ENCODE measurements around the gene ACOX3.

ACOX3 gene

DNA sequence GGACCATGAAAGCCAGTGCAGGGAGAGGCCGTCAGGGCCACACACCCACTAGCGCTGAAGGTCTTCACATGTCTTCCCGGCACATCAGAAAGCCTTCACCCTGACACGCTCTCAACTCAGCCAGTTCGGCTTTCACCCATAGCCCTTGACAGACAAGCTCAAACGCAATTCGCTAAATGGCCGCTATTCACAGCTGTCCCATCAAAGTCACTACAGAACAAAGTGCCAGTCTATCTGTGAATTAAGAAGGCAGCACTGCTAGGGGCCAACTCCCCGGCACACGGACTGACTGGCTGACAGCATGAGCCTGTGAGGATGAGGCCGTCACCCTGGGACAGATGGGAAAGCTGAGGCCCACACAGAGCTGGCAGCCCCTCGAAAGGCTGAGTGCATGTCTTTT lies 45.7 kb downstream of the ACOX3 start:
- H3K9me3 ChIP-seq (ENCODE audit: control insufficient read depth in 2 of 2, low read length in 2 of 2), result no peaks in the 10 kb centered on the region
- peak overlapping the region in 1 of 2 donors; percentile 1 for H3K9ac ChIP-seq (ENCODE audit: low read length in 2 of 2)
- no peaks in the 10 kb centered on the region for H3K27me3 ChIP-seq (ENCODE audit: control insufficient read depth in 1 of 2, insufficient read depth in 2 of 2, low read length in 2 of 2)
- H3K36me3 ChIP-seq (ENCODE audit: control insufficient read depth in 2 of 2, insufficient read depth in 2 of 2, low read length in 2 of 2), result peaks cover 21 to 40% of the 10 kb centered on the region in 2 donors
- H3K4me1 ChIP-seq (ENCODE audit: control insufficient read depth, insufficient read depth, low read length), result peaks cover 43% of the 10 kb centered on the region
- no peak overlapping the region for H3K4me3 ChIP-seq (ENCODE audit: low read length in 2 of 2)
- peak overlapping the region; percentile 80 for H3K27ac ChIP-seq (ENCODE audit: low read length)

DNA sequence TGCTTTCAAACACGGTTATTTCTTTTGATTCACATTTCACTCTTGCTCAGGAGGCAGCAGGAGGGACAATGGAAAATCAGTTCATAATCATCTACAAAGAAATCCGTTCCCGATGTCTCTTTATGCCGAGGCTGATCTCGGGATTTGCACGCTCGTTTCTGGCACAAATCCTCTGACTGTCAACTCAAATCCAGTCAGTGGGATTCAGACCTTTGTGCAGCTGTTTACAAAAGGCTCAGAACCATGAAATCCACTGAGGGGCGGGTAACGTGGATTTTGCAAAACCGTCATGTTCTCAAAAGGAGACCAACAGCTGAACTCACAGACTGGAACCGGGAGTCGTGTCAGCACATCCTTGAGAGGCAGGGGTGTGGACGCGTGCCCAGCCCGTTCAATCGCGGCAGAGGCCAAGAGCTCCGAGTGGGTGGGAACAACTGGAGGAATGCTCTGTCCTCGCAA lies 46.4 kb downstream of the ACOX3 start:
- Histone ChIP-seq H3K27ac (ENCODE audit: low read length) (peak overlapping the region; percentile 80), H3K9me3 (ENCODE audit: control insufficient read depth in 2 of 2, low read length in 2 of 2) (no peaks in the 10 kb centered on the region), H3K27me3 (ENCODE audit: control insufficient read depth in 1 of 2, insufficient read depth in 2 of 2, low read length in 2 of 2) (no peaks in the 10 kb centered on the region), H3K4me1 (ENCODE audit: control insufficient read depth, insufficient read depth, low read length) (peaks cover 43% of the 10 kb centered on the region), H3K9ac (ENCODE audit: low read length in 2 of 2) (no peak overlapping the region), H3K36me3 (ENCODE audit: control insufficient read depth in 2 of 2, insufficient read depth in 2 of 2, low read length in 2 of 2) (peaks cover 22 to 42% of the 10 kb centered on the region in 2 donors), H3K4me3 (ENCODE audit: low read length in 2 of 2) (peak overlapping the region; percentile 26 to 49)

DNA sequence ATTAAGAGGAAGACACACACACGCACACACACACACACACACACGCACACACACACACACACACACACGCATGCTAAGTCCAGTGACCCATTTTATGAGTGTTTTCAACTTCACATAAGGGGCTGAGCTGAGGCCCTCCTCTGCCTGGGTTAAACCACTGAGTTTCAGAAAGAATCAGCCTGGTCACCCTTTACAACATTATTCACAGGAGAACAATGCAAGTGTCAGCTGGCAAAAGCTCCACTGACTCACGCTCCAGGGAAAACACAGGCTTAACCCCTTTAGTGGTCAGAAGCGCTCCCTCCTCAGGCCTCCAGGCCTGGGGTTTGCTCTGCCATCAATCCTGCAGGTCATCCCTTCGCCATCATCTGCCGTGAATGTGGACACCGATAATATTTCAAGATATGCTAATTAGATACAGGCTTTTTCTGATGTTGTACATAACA lies 46.9 kb downstream of the ACOX3 start:
- Histone ChIP-seq H3K4me3 (ENCODE audit: low read length in 2 of 2) (peak overlapping the region in 1 of 2 donors; percentile 49), H3K4me1 (ENCODE audit: control insufficient read depth, insufficient read depth, low read length) (peaks cover 43% of the 10 kb centered on the region), H3K27ac (ENCODE audit: low read length) (peak overlapping the region; percentile 80), H3K9me3 (ENCODE audit: control insufficient read depth in 2 of 2, low read length in 2 of 2) (no peaks in the 10 kb centered on the region), H3K36me3 (ENCODE audit: control insufficient read depth in 2 of 2, insufficient read depth in 2 of 2, low read length in 2 of 2) (peaks cover 22 to 42% of the 10 kb centered on the region in 2 donors), H3K9ac (ENCODE audit: low read length in 2 of 2) (no peak overlapping the region), H3K27me3 (ENCODE audit: control insufficient read depth in 1 of 2, insufficient read depth in 2 of 2, low read length in 2 of 2) (no peaks in the 10 kb centered on the region)

DNA sequence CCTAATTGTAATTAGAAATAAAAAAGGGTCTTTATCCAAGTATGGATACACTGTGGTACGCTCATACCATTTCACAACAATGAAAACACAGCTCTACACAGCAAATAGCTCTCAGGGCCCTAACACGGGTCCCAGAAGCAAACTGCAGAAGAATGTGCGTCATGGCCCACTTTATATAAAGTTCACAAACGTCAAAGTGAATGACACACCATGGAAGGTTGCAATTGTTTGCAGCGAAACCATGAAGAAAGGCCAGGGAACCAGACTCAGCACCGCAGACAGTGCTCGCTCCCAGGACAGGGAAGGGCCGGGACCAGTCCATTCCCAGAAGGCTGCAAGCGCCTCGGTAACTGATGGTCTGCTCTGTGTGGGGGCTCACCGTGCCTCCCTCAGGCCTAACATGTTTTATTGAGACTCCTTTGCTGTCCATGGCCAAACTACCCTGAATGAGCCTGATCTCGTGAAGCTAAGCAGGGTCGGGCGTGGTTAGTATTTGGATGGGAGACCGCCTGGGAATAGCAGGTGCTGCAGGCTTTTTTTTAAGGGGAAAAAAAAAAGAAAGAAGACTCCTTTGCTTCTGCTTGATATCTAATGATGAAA lies 47.8 kb downstream of the ACOX3 start:
- Histone ChIP-seq H3K9ac (ENCODE audit: low read length in 2 of 2) (peak overlapping the region in 1 of 2 donors; percentile 30), H3K9me3 (ENCODE audit: control insufficient read depth in 2 of 2, low read length in 2 of 2) (no peaks in the 10 kb centered on the region), H3K4me3 (ENCODE audit: low read length in 2 of 2) (peak overlapping the region in 1 of 2 donors; percentile 16), H3K4me1 (ENCODE audit: control insufficient read depth, insufficient read depth, low read length) (peaks cover 43% of the 10 kb centered on the region), H3K27ac (ENCODE audit: low read length) (peak overlapping the region; percentile 80), H3K36me3 (ENCODE audit: control insufficient read depth in 2 of 2, insufficient read depth in 2 of 2, low read length in 2 of 2) (peaks cover 25 to 46% of the 10 kb centered on the region in 2 donors), H3K27me3 (ENCODE audit: control insufficient read depth in 1 of 2, insufficient read depth in 2 of 2, low read length in 2 of 2) (no peaks in the 10 kb centered on the region)

GRCh38 chr4:8391972-8392371 lies 48.6 kb downstream of the ACOX3 start:
- H3K4me3 ChIP-seq (ENCODE audit: low read length in 2 of 2), result no peak overlapping the region
- H3K9ac ChIP-seq (ENCODE audit: low read length in 2 of 2), result no peak overlapping the region
- no peaks in the 10 kb centered on the region for H3K9me3 ChIP-seq (ENCODE audit: control insufficient read depth in 2 of 2, low read length in 2 of 2)
- H3K36me3 ChIP-seq (ENCODE audit: control insufficient read depth in 2 of 2, insufficient read depth in 2 of 2, low read length in 2 of 2), result peaks cover 30 to 49% of the 10 kb centered on the region in 2 donors
- H3K4me1 ChIP-seq (ENCODE audit: control insufficient read depth, insufficient read depth, low read length), result peaks cover 43% of the 10 kb centered on the region
- H3K27me3 ChIP-seq (ENCODE audit: control insufficient read depth in 1 of 2, insufficient read depth in 2 of 2, low read length in 2 of 2), result no peaks in the 10 kb centered on the region
- H3K27ac ChIP-seq (ENCODE audit: low read length), result peak overlapping the region; percentile 80

- Histone ChIP-seq H3K9ac (ENCODE audit: low read length in 2 of 2) (peak overlapping the region in 1 of 2 donors; percentile 10), H3K4me3 (ENCODE audit: low read length in 2 of 2) (no peak overlapping the region), H3K27ac (ENCODE audit: low read length) (peak overlapping the region; percentile 80), H3K9me3 (ENCODE audit: control insufficient read depth in 2 of 2, low read length in 2 of 2) (no peaks in the 10 kb centered on the region), H3K36me3 (ENCODE audit: control insufficient read depth in 2 of 2, insufficient read depth in 2 of 2, low read length in 2 of 2) (peaks cover 33 to 49% of the 10 kb centered on the region in 2 donors), H3K27me3 (ENCODE audit: control insufficient read depth in 1 of 2, insufficient read depth in 2 of 2, low read length in 2 of 2) (no peaks in the 10 kb centered on the region), H3K4me1 (ENCODE audit: control insufficient read depth, insufficient read depth, low read length) (peaks cover 43% of the 10 kb centered on the region)
Measured at GRCh38 chr4:8391071-8391470, 49.5 kb downstream of the ACOX3 start.

DNA sequence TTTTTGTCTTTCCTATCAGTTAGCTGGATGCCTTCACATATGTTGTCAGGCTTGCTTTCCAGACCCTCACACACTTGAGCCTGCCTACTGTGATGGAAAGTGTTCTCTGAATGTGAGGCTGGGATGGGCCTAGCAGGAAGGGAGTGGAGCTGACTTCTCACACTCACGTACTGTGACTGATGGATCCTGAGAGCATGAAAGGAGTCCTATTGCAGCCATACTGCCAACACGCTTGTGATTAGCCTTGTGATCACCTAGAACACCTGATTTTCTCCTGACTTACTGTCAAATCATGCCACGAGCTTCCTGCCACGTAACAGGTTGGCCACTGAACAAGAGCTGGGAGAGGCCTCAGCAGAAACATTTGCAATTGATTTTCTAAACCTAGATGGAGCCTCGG lies 49.9 kb downstream of the ACOX3 start:
- Histone ChIP-seq H3K27me3 (ENCODE audit: control insufficient read depth in 1 of 2, insufficient read depth in 2 of 2, low read length in 2 of 2) (no peaks in the 10 kb centered on the region), H3K4me1 (ENCODE audit: control insufficient read depth, insufficient read depth, low read length) (peaks cover 43% of the 10 kb centered on the region), H3K27ac (ENCODE audit: low read length) (no peak overlapping the region), H3K9ac (ENCODE audit: low read length in 2 of 2) (no peak overlapping the region), H3K4me3 (ENCODE audit: low read length in 2 of 2) (no peak overlapping the region), H3K36me3 (ENCODE audit: control insufficient read depth in 2 of 2, insufficient read depth in 2 of 2, low read length in 2 of 2) (peaks cover 30 to 48% of the 10 kb centered on the region in 2 donors), H3K9me3 (ENCODE audit: control insufficient read depth in 2 of 2, low read length in 2 of 2) (no peaks in the 10 kb centered on the region)

DNA sequence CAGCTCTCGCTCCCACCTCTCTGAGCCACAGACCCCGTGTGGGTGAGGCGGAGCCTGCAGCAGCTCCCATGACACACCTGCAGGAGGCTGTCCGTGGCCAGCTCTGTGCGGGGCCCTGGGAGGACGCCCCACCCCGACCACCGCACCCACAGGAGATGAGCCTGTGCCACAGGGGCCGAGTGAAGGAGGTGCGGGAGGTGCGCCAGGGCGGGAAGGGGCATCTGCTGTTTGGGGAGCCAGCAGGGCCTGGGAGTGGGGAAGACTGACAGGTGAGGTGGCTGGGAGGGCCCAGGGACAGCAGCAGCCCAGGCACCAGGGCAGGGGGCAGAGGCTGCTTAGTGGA lies 52.0 kb downstream of the ACOX3 start:
- peaks cover 36 to 51% of the 10 kb centered on the region in 2 donors for H3K36me3 ChIP-seq (ENCODE audit: control insufficient read depth in 2 of 2, insufficient read depth in 2 of 2, low read length in 2 of 2)
- H3K4me1 ChIP-seq (ENCODE audit: control insufficient read depth, insufficient read depth, low read length), result peaks cover 30% of the 10 kb centered on the region
- H3K27ac ChIP-seq (ENCODE audit: low read length), result no peak overlapping the region
- H3K4me3 ChIP-seq (ENCODE audit: low read length in 2 of 2), result no peak overlapping the region
- no peak overlapping the region for H3K9ac ChIP-seq (ENCODE audit: low read length in 2 of 2)
- H3K27me3 ChIP-seq (ENCODE audit: control insufficient read depth in 1 of 2, insufficient read depth in 2 of 2, low read length in 2 of 2), result no peaks in the 10 kb centered on the region
- H3K9me3 ChIP-seq (ENCODE audit: control insufficient read depth in 2 of 2, low read length in 2 of 2), result no peaks in the 10 kb centered on the region

- H3K9me3 ChIP-seq (ENCODE audit: control insufficient read depth in 2 of 2, low read length in 2 of 2), result no peaks in the 10 kb centered on the region
- H3K27ac ChIP-seq (ENCODE audit: low read length), result no peak overlapping the region
- peaks cover 36 to 53% of the 10 kb centered on the region in 2 donors for H3K36me3 ChIP-seq (ENCODE audit: control insufficient read depth in 2 of 2, insufficient read depth in 2 of 2, low read length in 2 of 2)
- H3K4me1 ChIP-seq (ENCODE audit: control insufficient read depth, insufficient read depth, low read length), result peaks cover 29% of the 10 kb centered on the region
- H3K27me3 ChIP-seq (ENCODE audit: control insufficient read depth in 1 of 2, insufficient read depth in 2 of 2, low read length in 2 of 2), result no peaks in the 10 kb centered on the region
- no peak overlapping the region for H3K9ac ChIP-seq (ENCODE audit: low read length in 2 of 2)
- H3K4me3 ChIP-seq (ENCODE audit: low read length in 2 of 2), result no peak overlapping the region
Measured at GRCh38 chr4:8387615-8388527, 52.7 kb downstream of the ACOX3 start.

DNA sequence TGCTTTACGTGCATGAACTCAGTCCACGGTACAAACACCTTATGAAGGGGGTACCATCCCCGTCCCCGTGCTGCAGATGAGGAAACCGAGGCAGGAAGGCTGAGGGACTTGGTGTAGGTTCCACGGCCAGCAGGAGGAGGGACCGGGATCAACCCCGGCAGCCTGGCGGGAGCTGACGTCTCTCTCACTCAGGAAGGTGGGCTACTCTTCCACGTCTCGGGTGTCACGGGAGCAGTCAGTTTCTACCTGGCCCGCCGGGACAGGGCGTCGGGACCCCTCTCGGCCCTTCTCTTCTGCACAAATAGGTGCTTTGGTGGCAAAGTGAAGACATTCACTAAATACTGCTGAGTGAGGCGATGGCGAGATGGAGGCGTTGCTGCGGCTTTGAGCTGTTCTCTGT lies 53.3 kb downstream of the ACOX3 start:
- Histone ChIP-seq H3K27ac (ENCODE audit: low read length) (no peak overlapping the region), H3K4me1 (ENCODE audit: control insufficient read depth, insufficient read depth, low read length) (peaks cover 23% of the 10 kb centered on the region), H3K36me3 (ENCODE audit: control insufficient read depth in 2 of 2, insufficient read depth in 2 of 2, low read length in 2 of 2) (peaks cover 36 to 50% of the 10 kb centered on the region in 2 donors)

More for the DNA sequence above, 53.3 kb downstream of the ACOX3 start:
- Histone ChIP-seq H3K4me3 (ENCODE audit: low read length in 2 of 2) (no peak overlapping the region), H3K9ac (ENCODE audit: low read length in 2 of 2) (no peak overlapping the region), H3K9me3 (ENCODE audit: control insufficient read depth in 2 of 2, low read length in 2 of 2) (no peaks in the 10 kb centered on the region), H3K27me3 (ENCODE audit: control insufficient read depth in 1 of 2, insufficient read depth in 2 of 2, low read length in 2 of 2) (no peaks in the 10 kb centered on the region)

Measured in stomach smooth muscle (tissue), 2 donors.